Neural crest cell (in vitro differentiated cells): Measurements from ENCODE around the gene SYT8. TPM values are rescaled to one million over a fixed set of nuclear protein-coding genes. Genes with fewer than 3 reads are reported as not detected.

ENCODE experiments used
- DNase-seq: peaks from one replicate; pipeline ENCODE4 v3.0.0; 2021; ENCODE audit warnings: low read depth, mixed read lengths, low spot score
- H3K27ac Mint-ChIP-seq: one replicate; pipeline ENCODE4 v1.8.0; 2021; ENCODE audit warnings: mild to moderate bottlenecking, mixed read lengths; ENCODE audit not compliant: unreplicated experiment
- H3K27me3 Mint-ChIP-seq: 2 replicates; pipeline ENCODE4 v1.8.0; 2021; ENCODE audit warnings: low read depth, mild to moderate bottlenecking, mixed read lengths
- H3K36me3 Mint-ChIP-seq: 2 replicates; pipeline ENCODE4 v1.8.0; 2021; ENCODE audit warnings: low read depth, mild to moderate bottlenecking, mixed read lengths
- H3K4me1 Mint-ChIP-seq: 2 replicates; pipeline ENCODE4 v1.8.0; 2021; ENCODE audit warnings: mixed read lengths
- H3K4me3 Mint-ChIP-seq: one replicate; pipeline ENCODE4 v1.8.0; 2021; ENCODE audit warnings: mild to moderate bottlenecking, mixed read lengths
- H3K9me3 Mint-ChIP-seq: 2 replicates; pipeline ENCODE4 v1.8.0; 2021; ENCODE audit warnings: mixed read lengths
- total RNA-seq: library from RNA; stranded (reverse); gene quantifications from 2 replicates; pipeline ENCODE4 v1.2.1, GENCODE V29; 2021
- TF ChIP-seq, protein P1 (sequence below): fragments of 200-600 bp; sonication (generic); conservative IDR thresholded peaks from 2 replicates; pipeline ENCODE4 v1.5.0; 2021; ENCODE audit warnings: antibody characterized with exemption, mild to moderate bottlenecking

SYT8 gene
- total RNA-seq, 1 donor from 2014 or later: not detected

DNA sequence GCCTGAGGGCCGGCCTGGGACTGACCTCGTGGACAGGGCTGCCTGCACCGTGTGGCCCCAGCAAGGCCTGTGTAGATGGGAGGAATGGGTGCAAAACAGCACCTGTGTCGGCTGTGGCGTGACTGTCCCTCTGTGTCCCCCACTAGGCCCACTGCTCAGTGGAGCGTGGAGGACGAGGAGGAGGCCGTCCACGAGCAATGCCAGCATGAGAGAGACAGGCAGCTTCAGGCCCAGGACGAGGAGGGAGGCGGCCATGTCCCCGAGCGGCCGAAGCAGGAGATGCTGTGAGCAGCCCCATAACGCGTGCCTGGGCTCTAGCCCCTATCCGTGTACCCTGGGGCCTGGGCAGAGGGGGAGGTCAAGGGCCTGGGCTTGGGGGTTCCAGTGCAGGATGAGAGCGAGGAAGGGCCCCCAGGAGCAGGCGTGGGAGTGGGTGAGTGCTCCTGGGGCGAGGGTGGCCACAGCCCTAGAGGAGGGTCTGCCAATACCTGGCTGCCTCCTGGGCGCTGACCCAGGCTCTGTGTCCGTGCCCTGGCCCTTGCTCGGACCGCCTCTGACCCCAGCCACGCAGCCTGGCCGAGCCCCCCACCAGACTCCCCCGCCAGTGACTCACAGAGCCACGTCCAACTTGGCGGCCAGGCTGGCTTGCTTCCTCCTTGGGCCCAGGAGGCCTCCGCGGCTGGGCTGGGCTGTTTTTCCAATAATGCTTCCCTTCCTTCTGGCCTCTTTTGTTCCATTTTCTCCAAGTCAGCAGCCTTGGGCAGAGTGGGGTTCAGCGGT lies 45.3 kb downstream of the SYT8 start:
- Mint-ChIP-seq H3K9me3 (no peaks in the 10 kb centered on the region), H3K27me3 (no peaks in the 10 kb centered on the region), H3K36me3 (no peaks in the 10 kb centered on the region), H3K4me3 (no peak overlapping the region), H3K4me1 (peaks cover 4% of the 10 kb centered on the region), H3K27ac (no peak overlapping the region)
- no peak for DNase-seq
- TF ChIP-seq, protein P1, sequence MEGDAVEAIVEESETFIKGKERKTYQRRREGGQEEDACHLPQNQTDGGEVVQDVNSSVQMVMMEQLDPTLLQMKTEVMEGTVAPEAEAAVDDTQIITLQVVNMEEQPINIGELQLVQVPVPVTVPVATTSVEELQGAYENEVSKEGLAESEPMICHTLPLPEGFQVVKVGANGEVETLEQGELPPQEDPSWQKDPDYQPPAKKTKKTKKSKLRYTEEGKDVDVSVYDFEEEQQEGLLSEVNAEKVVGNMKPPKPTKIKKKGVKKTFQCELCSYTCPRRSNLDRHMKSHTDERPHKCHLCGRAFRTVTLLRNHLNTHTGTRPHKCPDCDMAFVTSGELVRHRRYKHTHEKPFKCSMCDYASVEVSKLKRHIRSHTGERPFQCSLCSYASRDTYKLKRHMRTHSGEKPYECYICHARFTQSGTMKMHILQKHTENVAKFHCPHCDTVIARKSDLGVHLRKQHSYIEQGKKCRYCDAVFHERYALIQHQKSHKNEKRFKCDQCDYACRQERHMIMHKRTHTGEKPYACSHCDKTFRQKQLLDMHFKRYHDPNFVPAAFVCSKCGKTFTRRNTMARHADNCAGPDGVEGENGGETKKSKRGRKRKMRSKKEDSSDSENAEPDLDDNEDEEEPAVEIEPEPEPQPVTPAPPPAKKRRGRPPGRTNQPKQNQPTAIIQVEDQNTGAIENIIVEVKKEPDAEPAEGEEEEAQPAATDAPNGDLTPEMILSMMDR: no peak

DNA sequence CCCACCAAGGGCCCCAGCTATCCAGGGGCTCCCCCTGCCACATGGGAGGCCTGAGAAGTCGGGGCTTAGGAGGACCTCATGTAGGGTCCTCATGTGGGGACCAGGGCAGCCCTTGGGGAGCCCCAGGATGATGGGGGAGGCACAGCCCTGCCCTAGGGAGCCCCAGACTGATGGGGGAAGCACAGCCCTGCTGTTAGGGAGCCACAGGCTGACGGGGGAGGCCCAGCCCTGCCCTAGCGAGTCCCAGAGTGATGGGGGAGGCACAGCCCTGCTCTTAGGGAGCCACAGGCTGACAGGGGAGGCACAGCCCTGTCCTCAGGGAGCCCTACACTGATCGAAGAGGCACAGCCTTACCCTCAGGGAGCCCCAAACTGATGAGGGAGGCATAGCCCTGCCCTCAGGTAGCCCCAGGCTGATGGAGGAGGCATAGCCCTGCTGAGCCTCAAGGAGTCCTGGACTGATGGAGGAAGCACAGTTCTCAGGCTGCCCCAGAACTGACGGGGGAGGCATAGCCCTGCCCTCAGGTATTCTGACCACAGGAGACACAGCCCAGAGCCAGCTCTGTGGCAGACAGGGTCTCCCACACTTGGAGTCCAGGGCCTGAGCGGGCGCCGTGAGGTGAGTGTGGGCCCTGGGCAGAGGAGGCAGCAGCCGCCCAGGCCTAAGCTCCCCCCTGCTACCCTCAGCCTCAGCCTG lies 46.1 kb downstream of the SYT8 start:
- TF ChIP-seq, protein P1: no peak
- Mint-ChIP-seq H3K27ac (no peak overlapping the region), H3K27me3 (no peaks in the 10 kb centered on the region), H3K4me1 (no peaks in the 10 kb centered on the region), H3K36me3 (no peaks in the 10 kb centered on the region), H3K4me3 (no peak overlapping the region), H3K9me3 (no peaks in the 10 kb centered on the region)
- no peak for DNase-seq

DNA sequence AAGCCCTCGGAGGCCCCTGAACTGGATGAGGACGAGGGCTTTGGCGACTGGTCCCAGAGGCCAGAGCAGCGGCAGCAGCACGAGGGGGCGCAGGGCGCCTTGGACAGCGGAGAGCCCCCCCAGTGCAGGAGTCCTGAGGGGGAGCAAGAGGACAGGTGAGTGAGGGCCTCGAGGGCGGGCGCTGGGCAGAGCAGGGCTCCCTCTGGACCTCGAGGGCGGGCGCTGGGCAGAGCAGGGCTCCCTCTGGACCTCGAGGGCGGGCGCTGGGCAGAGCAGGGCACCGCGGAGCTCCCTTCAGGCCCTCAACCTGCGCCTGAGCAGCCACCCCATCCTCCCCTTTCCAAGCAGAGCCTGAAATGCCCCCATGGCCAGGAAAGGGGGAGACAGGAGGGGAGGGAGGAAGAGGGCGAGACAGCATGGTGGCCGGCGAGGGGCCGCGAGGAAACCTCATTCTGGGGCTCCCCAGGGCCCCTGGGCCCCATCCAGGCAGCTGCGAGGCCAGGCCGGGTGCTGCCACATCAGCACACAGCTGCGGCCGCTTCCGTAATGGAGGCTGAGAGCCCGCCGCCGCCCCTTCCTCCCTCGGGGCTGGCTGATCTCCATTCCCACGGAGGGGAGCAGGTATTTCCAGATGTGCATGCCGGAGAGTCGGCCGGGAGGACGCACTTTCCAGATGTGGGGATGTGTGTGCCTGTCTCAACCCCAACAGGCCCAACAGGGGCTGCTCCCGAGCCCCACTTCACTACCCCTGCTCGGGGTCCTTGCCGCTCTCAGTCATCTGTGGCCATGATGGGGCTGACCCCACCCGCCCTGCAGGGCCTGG lies 46.9 kb downstream of the SYT8 start:
- H3K9me3 Mint-ChIP-seq: no peaks in the 10 kb centered on the region
- H3K4me1 Mint-ChIP-seq: no peaks in the 10 kb centered on the region
- no peak overlapping the region for H3K27ac Mint-ChIP-seq
- H3K27me3 Mint-ChIP-seq: no peaks in the 10 kb centered on the region
- H3K4me3 Mint-ChIP-seq: no peak overlapping the region
- H3K36me3 Mint-ChIP-seq: no peaks in the 10 kb centered on the region
- TF ChIP-seq, protein P1: no peak
- DNase-seq: no peak

DNA sequence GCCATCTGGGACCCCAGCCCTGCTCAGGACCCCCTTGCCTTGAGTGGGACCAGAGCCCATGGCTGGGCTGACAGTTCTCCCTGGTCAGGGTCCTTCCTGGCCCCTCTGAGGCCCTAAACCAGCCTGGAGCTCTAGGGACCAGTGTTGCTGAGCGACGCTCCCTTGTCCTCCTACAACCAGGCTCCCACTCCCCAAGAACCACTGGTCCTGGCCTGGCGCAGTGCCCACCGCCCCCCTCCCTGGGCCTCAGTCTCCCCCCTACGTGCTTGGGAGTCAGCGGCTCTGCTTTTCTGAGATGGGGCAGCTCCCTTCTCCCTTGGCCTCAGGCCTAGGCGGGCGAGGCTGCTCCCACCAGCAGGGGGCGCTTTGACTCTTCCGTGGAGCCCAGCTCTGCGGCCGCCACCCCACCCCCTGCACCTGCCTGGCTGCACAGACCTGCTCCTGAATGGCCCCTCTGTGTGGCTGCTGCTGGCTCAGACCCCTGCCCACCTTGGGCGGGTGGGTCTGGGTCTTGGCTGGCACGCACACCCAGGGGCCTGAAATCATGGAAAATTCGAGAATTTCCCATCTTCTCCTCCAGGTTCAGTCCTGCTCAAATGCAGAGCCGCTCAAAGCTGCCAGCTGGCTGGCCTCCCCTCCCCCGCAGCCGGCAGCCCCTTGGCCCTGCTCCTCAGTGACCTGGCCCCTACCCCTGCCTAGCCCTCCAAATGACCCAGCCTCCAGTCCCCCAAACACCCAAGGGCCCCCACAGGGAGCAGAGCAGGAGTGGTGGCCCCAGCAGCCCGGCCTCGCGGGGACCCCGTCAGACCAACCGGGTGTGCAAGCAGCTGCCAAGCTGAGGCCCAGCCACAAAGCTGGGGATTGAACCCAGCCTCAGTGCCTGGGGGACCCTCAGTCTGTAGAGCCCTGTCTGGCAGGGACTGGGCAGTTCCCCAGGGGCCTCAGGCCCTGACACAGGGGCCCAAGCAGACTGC lies 47.8 kb downstream of the SYT8 start:
- Mint-ChIP-seq H3K4me3 (no peak overlapping the region), H3K27ac (no peak overlapping the region), H3K36me3 (no peaks in the 10 kb centered on the region), H3K9me3 (no peaks in the 10 kb centered on the region), H3K4me1 (no peaks in the 10 kb centered on the region), H3K27me3 (no peaks in the 10 kb centered on the region)
- TF ChIP-seq, protein P1: peak; percentile 95
- DNase-seq: peak; percentile 86
